PC-3 (cell line): ENCODE measurements around the gene TINCR.

Experiments used
- CTCF ChIP-seq: fragments of 300-600 bp; sonication (generic); conservative IDR thresholded peaks from 2 replicates; pipeline ENCODE4 v1.5.1; 2017; ENCODE audit warnings: antibody characterized with exemption, low read depth, mild to moderate bottlenecking, low read length
- EZH2 ChIP-seq: fragments of 300-600 bp; sonication (generic); IDR thresholded peaks from one replicate; pipeline ENCODE4 v1.6.1; 2017; ENCODE audit warnings: antibody characterized with exemption, mild to moderate bottlenecking, low read length; ENCODE audit not compliant: unreplicated experiment
- EZH2phosphoT487 ChIP-seq: fragments of 300-600 bp; sonication (generic); IDR thresholded peaks from 2 replicates; pipeline ENCODE4 v1.6.1; 2018; ENCODE audit warnings: mild to moderate bottlenecking, antibody characterized with exemption, low read length, borderline replicate concordance

GRCh38 chr19:5588441-5588840 is 20.7 kb upstream of the TINCR start:
- TF ChIP-seq EZH2phosphoT487: no peak
- TF ChIP-seq CTCF: no peak
- no peak for TF ChIP-seq EZH2
